Esophagus muscularis mucosa (tissue), 4 donors: ENCODE results near the gene GMPR2. TPM values are rescaled to one million over a fixed set of nuclear protein-coding genes. Genes with fewer than 3 reads are reported as not detected.

ENCODE experiments used
- DNase-seq: peaks from one replicate; pipeline ENCODE4 v3.0.0-alpha.2; 2017; ENCODE audit errors: extremely low spot score
- H3K27ac ChIP-seq, 4 donors: fragments of 200-600 bp; sonication (generic); replicated peaks in 1 of 4; 1 replicate in 3 of 4; 2 replicates in 1 of 4; pipeline ENCODE4 v1.5.1; 2016 to 2019; ENCODE audit warnings: mild to moderate bottlenecking in 1 of 4
- H3K27me3 ChIP-seq, 4 donors: fragments of 200-600 bp; sonication (generic); one replicate each; pipeline versions ENCODE4 v1.5.1 to v1.6.0; 2016 to 2019
- H3K36me3 ChIP-seq, 4 donors: fragments of 200-600 bp; sonication (generic); one replicate each; pipeline ENCODE4 v1.5.1; 2016 to 2019
- H3K4me1 ChIP-seq, 4 donors: fragments of 200-600 bp; sonication (generic); one replicate each; pipeline ENCODE4 v1.5.1; 2016 to 2019
- H3K4me3 ChIP-seq, 4 donors: fragments of 200-600 bp; sonication (generic); 1 replicate in 2 of 4; 2 replicates in 2 of 4; pipeline ENCODE4 v1.5.1; 2016 to 2019; ENCODE audit warnings: mild to moderate bottlenecking in 4 of 4, moderate library complexity in 1 of 4
- H3K9me3 ChIP-seq, 4 donors: fragments of 200-600 bp; sonication (generic); 1 replicate in 3 of 4; 2 replicates in 1 of 4; pipeline ENCODE4 v1.5.1; 2016 to 2019
- EP300 ChIP-seq: sonication (generic); formaldehyde crosslinking; IDR thresholded peaks from one replicate; pipeline ENCODE4 v1.6.1; 2017; ENCODE audit warnings: antibody characterized with exemption
- POLR2A ChIP-seq: fragments of 450-650 bp; IDR thresholded peaks from one replicate; pipeline ENCODE4 v1.6.1; 2017; ENCODE audit warnings: antibody characterized with exemption, moderate library complexity, mild to moderate bottlenecking, low read depth
- POLR2AphosphoS5 ChIP-seq, 2 donors: sonication (generic); formaldehyde crosslinking; IDR thresholded peaks; one replicate each; pipeline ENCODE4 v1.6.1; 2017; ENCODE audit warnings: antibody characterized with exemption in 2 of 2
- WGBS: methylation state at CpG from one replicate; pipeline ENCODE4 v1.1.5; 2018; 5-methylcytosine and 5-hydroxymethylcytosine counted together
- intact Hi-C: fragments of 100-400 bp; cut with DNase I; formaldehyde crosslinking; loops from one replicate; pipeline ENCODE4 v1.15.1; 2023
- small RNA-seq, 3 donors: library from RNA; depleted of rRNA; stranded (forward); fragments of <200 nt; gene quantifications; one replicate each; pipeline ENCODE3, GENCODE V24; 2016
- total RNA-seq, 4 donors: library from RNA; depleted of rRNA; stranded (reverse); fragments of >200 nt; gene quantifications; one replicate each; pipeline versions ENCODE4 v1.1.0 to v1.2.1, GENCODE V29; 2016
- TF ChIP-seq, protein P1 (sequence below), 3 experiments: fragments of 200-600 bp in 2 of 3; fragments of 450-650 bp in 1 of 3; sonication (generic) in 2 of 3; IDR thresholded peaks; one replicate each; pipeline ENCODE4 v1.5.1; 2017 to 2019; ENCODE audit warnings: antibody characterized with exemption in 3 of 3, mild to moderate bottlenecking in 2 of 3, moderate library complexity in 1 of 3

Gene GMPR2
- total RNA-seq, 4 donors from 2014 or later: 43.1 to 53.4 (median 50.5) TPM

DNA sequence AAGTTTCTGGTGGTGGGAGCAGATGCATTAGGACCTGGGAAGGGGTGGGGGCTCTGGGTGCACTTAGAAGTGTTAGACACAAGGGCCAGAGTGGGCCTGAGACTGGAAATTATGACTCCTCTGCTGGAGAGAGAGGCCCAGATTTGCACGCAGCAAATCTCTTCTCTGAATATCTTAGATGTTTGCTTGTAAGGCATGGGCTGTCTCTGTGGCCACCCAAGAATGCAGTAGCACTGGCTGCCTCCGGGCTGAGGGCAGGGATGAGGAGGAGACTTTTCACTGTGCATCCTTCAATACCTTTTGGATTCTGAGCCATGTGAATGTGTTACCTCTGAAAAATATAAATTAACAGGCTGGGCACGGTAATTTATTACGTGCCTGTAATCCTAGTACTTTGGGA, 52.6 kb downstream of the GMPR2 start:
- intact Hi-C loops: no loop called here
- DNase-seq: no peak
- peaks cover 0 to 2% (median 0%) of the 10 kb centered on the region in 4 donors for H3K4me1 ChIP-seq
- no peaks in the 10 kb centered on the region for H3K9me3 ChIP-seq
- H3K27me3 ChIP-seq: no peaks in the 10 kb centered on the region
- H3K36me3 ChIP-seq: peaks cover 7 to 12% (median 10%) of the 10 kb centered on the region in 4 donors
- TF ChIP-seq POLR2AphosphoS5 (IDR thresholded peaks at IDR 0.05) (no peak), EP300 (no peak), POLR2A (no peak)
- no peak overlapping the region for H3K27ac ChIP-seq
- H3K4me3 ChIP-seq: no peak overlapping the region
- 82% methylated on average over 4 of the region's 4 CpGs for WGBS

DNA sequence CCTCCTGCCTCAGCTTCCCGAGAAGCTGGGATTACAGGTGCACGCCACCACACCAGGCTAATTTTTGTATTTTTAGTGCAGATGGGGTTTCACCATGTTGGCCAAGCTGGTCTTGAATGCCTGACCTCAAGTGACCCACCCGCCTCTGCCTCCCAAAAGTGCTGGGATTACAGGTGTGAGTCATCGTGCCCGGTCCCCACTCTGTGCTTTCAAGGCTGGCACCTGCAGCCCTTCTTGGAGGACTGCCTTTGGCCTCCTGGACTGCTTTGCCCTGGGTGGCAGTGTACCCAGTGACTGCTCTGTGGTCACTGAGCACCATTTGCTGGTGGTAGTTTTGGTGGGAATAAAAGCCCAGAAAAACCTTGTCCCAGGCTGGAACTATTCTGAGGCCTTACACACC, 54.3 kb downstream of the GMPR2 start:
- no peak for DNase-seq
- Histone ChIP-seq H3K27me3 (no peaks in the 10 kb centered on the region), H3K4me1 (no peaks in the 10 kb centered on the region), H3K4me3 (no peak overlapping the region), H3K36me3 (peaks cover 12 to 29% (median 27%) of the 10 kb centered on the region in 4 donors), H3K27ac (no peak overlapping the region), H3K9me3 (no peaks in the 10 kb centered on the region)
- TF ChIP-seq, protein P1, sequence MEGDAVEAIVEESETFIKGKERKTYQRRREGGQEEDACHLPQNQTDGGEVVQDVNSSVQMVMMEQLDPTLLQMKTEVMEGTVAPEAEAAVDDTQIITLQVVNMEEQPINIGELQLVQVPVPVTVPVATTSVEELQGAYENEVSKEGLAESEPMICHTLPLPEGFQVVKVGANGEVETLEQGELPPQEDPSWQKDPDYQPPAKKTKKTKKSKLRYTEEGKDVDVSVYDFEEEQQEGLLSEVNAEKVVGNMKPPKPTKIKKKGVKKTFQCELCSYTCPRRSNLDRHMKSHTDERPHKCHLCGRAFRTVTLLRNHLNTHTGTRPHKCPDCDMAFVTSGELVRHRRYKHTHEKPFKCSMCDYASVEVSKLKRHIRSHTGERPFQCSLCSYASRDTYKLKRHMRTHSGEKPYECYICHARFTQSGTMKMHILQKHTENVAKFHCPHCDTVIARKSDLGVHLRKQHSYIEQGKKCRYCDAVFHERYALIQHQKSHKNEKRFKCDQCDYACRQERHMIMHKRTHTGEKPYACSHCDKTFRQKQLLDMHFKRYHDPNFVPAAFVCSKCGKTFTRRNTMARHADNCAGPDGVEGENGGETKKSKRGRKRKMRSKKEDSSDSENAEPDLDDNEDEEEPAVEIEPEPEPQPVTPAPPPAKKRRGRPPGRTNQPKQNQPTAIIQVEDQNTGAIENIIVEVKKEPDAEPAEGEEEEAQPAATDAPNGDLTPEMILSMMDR (IDR thresholded peaks at IDR 0.05): no peak
- TF ChIP-seq EP300 (no peak), POLR2AphosphoS5 (IDR thresholded peaks at IDR 0.05) (no peak), POLR2A (no peak)
- 96% methylated on average over 5 of the region's 5 CpGs for WGBS
- intact Hi-C loops: no loop called here

Small RNA genes lying within 50 kb of the gene (small RNA-seq; reads per million reads assigned to genes)
- gene AL136295.4 (0 reads per million in 3 donors), gene CHMP4A (0 reads per million in 3 donors), gene MDP1 (0 reads per million in 3 donors)

Other genes with a start within 250 kb of the GMPR2 start
- 10 to 100 TPM in 3 of 4 donors, 1 to 10 TPM in 1; 9.4 to 23.9 (median 21.1) TPM for gene DHRS4L2, start 244.0 kb upstream of the GMPR2 start, total RNA-seq
- gene CARMIL3, start 180.9 kb upstream of the GMPR2 start, total RNA-seq: under 1 TPM in 2 of 4 donors, not detected in 2; 0.17 to 0.29 TPM
- under 1 TPM in 3 of 4 donors, not detected in 1; 0.26 to 0.34 (median 0.33) TPM for gene CPNE6, start 161.4 kb upstream of the GMPR2 start, total RNA-seq
- 10 to 100 TPM in 3 of 4 donors, 1 to 10 TPM in 1; 9.1 to 20.7 (median 12.5) TPM for gene PCK2, start 138.6 kb upstream of the GMPR2 start, total RNA-seq
- gene DCAF11, start 118.2 kb upstream of the GMPR2 start, total RNA-seq: 10 to 100 TPM; 56.0 to 74.9 (median 66.8) TPM
- 1 to 10 TPM; 1.8 to 3.3 (median 3.0) TPM for gene NRL, start 118.0 kb upstream of the GMPR2 start, total RNA-seq
- gene FITM1, start 102.3 kb upstream of the GMPR2 start, total RNA-seq: under 1 TPM in 3 of 4 donors, not detected in 1; 0.34 to 0.83 (median 0.52) TPM
- gene PSME1, start 96.7 kb upstream of the GMPR2 start, total RNA-seq: 100 to 1,000 TPM; 129 to 158 (median 143) TPM
- 10 to 100 TPM in 3 of 4 donors, 1 to 10 TPM in 1; 8.8 to 14.4 (median 12.2) TPM for gene EMC9, start 91.3 kb upstream of the GMPR2 start, total RNA-seq
- gene PSME2, start 86.3 kb upstream of the GMPR2 start, total RNA-seq: 10 to 100 TPM; 32.8 to 64.3 (median 42.6) TPM
- gene RNF31, start 85.4 kb upstream of the GMPR2 start, total RNA-seq: 10 to 100 TPM; 21.7 to 33.3 (median 26.8) TPM
- 10 to 100 TPM; 39.5 to 78.3 (median 63.2) TPM for gene IRF9, start 71.7 kb upstream of the GMPR2 start, total RNA-seq
- 1 to 10 TPM; 4.6 to 5.9 (median 5.0) TPM for gene REC8, start 60.8 kb upstream of the GMPR2 start, total RNA-seq
- gene IPO4, start 44.1 kb upstream of the GMPR2 start, total RNA-seq: 10 to 100 TPM; 12.9 to 41.6 (median 25.2) TPM
- gene TM9SF1, start 37.5 kb upstream of the GMPR2 start, total RNA-seq: 10 to 100 TPM; 27.0 to 44.6 (median 43.8) TPM
- gene TSSK4, start 27.2 kb upstream of the GMPR2 start, total RNA-seq: under 1 TPM in 2 of 4 donors, not detected in 2; 0.57 to 0.58 TPM
- 100 to 1,000 TPM in 2 of 4 donors, 10 to 100 TPM in 2; 75.4 to 135 (median 94.9) TPM for gene CHMP4A, start 19.4 kb upstream of the GMPR2 start, total RNA-seq
- 10 to 100 TPM; 11.1 to 17.5 (median 14.4) TPM for gene MDP1, start 16.9 kb upstream of the GMPR2 start, total RNA-seq
- 100 to 1,000 TPM; 117 to 152 (median 131) TPM for gene NEDD8, start 562 bp upstream of the GMPR2 start, total RNA-seq
- 10 to 100 TPM; 49.4 to 89.0 (median 81.0) TPM for gene TINF2, start 9.7 kb downstream of the GMPR2 start, total RNA-seq
- gene TGM1, start 30.2 kb downstream of the GMPR2 start, total RNA-seq: 1 to 10 TPM in 2 of 4 donors, under 1 TPM in 2; 0.52 to 3.3 (median 1.6) TPM
- gene RABGGTA, start 38.7 kb downstream of the GMPR2 start, total RNA-seq: 10 to 100 TPM; 14.6 to 27.8 (median 20.3) TPM
- 10 to 100 TPM; 13.9 to 22.4 (median 19.2) TPM for gene DHRS1, start 66.9 kb downstream of the GMPR2 start, total RNA-seq
- 10 to 100 TPM; 16.6 to 29.2 (median 21.6) TPM for gene NOP9, start 66.9 kb downstream of the GMPR2 start, total RNA-seq
- gene CIDEB, start 75.0 kb downstream of the GMPR2 start, total RNA-seq: 10 to 100 TPM in 1 of 4 donors, 1 to 10 TPM in 3; 6.6 to 12.5 (median 8.1) TPM
- 1 to 10 TPM; 1.7 to 3.7 (median 2.4) TPM for gene LTB4R2, start 77.2 kb downstream of the GMPR2 start, total RNA-seq
- gene LTB4R, start 78.6 kb downstream of the GMPR2 start, total RNA-seq: 1 to 10 TPM in 3 of 4 donors, under 1 TPM in 1; 0.42 to 6.0 (median 2.9) TPM
- gene ADCY4, start 102.1 kb downstream of the GMPR2 start, total RNA-seq: 10 to 100 TPM; 21.5 to 36.9 (median 27.9) TPM
- 1 to 10 TPM; 3.8 to 6.4 (median 6.1) TPM for gene RIPK3, start 107.1 kb downstream of the GMPR2 start, total RNA-seq
- 10 to 100 TPM; 38.8 to 65.2 (median 48.3) TPM for gene NFATC4, start 135.3 kb downstream of the GMPR2 start, total RNA-seq
- 10 to 100 TPM in 3 of 4 donors, 1 to 10 TPM in 1; 8.0 to 21.2 (median 13.4) TPM for gene NYNRIN, start 166.1 kb downstream of the GMPR2 start, total RNA-seq
- 1 to 10 TPM; 1.2 to 2.2 (median 1.9) TPM for gene CBLN3, start 196.7 kb downstream of the GMPR2 start, total RNA-seq
- 10 to 100 TPM; 46.5 to 75.8 (median 58.4) TPM for gene KHNYN, start 197.0 kb downstream of the GMPR2 start, total RNA-seq
- gene SDR39U1, start 209.8 kb downstream of the GMPR2 start, total RNA-seq: 10 to 100 TPM; 23.9 to 48.6 (median 33.5) TPM